ENCODE results near the gene GRAMD2B.
"Not testable (repeated sequence)": the region's sequence is repeated elsewhere in the genome, so short reads cannot be mapped to it uniquely, and the experiment has no call there.

GRAMD2B gene

DNA sequence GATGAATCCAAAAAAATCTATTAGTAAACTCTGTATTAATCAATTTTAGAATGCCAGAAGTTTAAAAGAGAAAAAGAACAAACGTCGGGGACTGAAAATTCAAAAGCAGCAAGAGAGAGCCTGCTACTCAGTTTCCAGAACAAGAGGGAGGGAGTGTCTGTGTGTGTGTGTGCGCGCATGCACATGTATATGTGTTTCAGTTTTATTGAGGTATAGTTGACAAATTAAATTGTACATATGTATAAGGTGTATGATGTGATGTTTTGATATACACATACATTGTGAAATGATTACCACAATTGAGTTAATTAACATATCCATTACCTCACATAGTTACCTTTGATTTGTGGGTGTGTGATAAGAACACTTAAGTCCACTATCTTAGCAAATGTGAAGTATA lies 27.6 kb upstream of the GRAMD2B start:
- H3K9me3 Mint-ChIP-seq, result peaks cover 14% of the 10 kb centered on the region
- H3K36me3 Mint-ChIP-seq (ENCODE audit: low read depth), result no peaks in the 10 kb centered on the region
- H3K4me3 Mint-ChIP-seq, result no peak overlapping the region
- H3K4me1 Mint-ChIP-seq (ENCODE audit: low read depth), result no peaks in the 10 kb centered on the region
- no peak overlapping the region for H3K27ac Mint-ChIP-seq
- intact Hi-C loops (cut with micrococcal nuclease), result no loop called here
- H3K27me3 Mint-ChIP-seq, result peaks cover 3% of the 10 kb centered on the region

DNA sequence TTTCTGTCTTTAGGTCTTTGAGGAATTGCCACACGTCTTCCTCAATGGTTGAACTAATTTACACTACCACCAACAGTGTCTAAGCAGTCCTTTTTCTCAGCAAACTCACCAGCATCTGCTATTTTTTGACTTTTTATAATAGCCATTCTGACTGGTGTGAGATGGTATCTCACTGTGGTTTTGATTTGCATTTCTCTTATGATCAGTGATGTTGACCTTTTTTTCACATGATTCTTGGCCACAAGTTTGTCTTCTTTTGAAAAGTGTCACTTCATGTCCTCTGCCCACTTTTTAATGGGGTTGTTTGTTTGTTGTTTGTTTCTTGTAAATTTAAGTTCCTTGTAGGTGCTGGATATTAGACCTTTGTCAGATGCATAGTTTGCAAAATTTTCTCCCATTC lies 26.5 kb upstream of the GRAMD2B start:
- H3K4me3 Mint-ChIP-seq; H3K27ac Mint-ChIP-seq; H3K27me3 Mint-ChIP-seq; intact Hi-C loops (cut with micrococcal nuclease); H3K4me1 Mint-ChIP-seq (ENCODE audit: low read depth); H3K36me3 Mint-ChIP-seq (ENCODE audit: low read depth): not testable (repeated sequence)
- peaks cover 24% of the 10 kb centered on the region for H3K9me3 Mint-ChIP-seq

DNA sequence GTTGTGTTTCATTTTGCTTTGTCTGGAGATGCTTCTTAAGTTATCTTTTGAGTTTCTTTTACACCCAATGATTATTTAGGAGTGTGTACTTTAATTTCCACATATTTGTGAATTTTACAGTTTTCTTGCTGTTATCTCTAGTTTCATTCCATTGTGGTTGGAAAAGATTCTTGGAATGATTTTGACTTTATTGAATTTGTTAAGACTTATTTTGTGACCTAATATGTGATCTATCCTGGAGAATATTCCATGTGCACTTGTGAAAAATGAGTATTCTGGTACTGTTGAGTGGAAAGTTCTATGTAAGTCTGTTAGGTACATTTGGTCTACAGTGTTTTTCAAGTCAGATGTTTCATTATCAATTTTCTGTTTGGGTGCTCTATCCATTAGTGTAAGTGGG lies 24.4 kb upstream of the GRAMD2B start:
- intact Hi-C loops (cut with micrococcal nuclease), result no loop called here
- Mint-ChIP-seq H3K9me3 (peaks cover 24% of the 10 kb centered on the region), H3K27me3 (peaks cover 5% of the 10 kb centered on the region), H3K4me3 (no peak overlapping the region), H3K4me1 (ENCODE audit: low read depth) (no peaks in the 10 kb centered on the region), H3K27ac (no peak overlapping the region), H3K36me3 (ENCODE audit: low read depth) (no peaks in the 10 kb centered on the region)

DNA sequence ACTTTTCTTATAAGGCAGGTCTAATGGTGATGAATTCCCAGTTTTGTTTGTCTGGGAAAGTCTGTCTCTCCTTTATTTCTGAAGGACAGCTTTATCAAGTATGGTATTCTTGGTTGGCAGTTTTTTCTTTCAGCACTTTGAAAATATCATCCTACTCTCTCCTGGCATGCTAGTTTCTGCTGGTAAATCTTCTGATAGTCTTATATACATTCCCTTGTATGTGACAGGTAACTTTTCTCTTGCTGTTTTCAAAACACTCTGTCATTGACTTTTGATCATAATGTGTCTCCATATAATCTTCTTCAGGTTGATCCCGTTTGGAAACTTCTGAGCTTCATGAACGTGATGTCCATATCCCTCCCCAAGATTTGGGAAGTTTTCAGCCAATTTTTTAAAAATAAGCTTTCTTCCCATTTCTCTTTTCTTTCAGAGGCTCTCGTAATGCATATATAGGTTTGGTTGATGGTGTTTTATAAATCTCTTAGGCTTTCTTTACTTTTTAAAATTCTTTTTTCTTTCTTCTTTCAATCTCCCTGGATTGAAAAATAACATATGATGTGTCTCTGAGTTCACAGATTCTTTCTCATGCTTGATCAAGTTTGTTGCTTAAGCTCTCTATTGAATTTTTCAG lies 22.5 kb upstream of the GRAMD2B start:
- Mint-ChIP-seq H3K9me3 (peaks cover 24% of the 10 kb centered on the region), H3K27me3 (peaks cover 7% of the 10 kb centered on the region), H3K36me3 (ENCODE audit: low read depth) (no peaks in the 10 kb centered on the region), H3K4me1 (ENCODE audit: low read depth) (no peaks in the 10 kb centered on the region), H3K27ac (no peak overlapping the region), H3K4me3 (no peak overlapping the region)
- intact Hi-C loops (cut with micrococcal nuclease), result no loop called here

DNA sequence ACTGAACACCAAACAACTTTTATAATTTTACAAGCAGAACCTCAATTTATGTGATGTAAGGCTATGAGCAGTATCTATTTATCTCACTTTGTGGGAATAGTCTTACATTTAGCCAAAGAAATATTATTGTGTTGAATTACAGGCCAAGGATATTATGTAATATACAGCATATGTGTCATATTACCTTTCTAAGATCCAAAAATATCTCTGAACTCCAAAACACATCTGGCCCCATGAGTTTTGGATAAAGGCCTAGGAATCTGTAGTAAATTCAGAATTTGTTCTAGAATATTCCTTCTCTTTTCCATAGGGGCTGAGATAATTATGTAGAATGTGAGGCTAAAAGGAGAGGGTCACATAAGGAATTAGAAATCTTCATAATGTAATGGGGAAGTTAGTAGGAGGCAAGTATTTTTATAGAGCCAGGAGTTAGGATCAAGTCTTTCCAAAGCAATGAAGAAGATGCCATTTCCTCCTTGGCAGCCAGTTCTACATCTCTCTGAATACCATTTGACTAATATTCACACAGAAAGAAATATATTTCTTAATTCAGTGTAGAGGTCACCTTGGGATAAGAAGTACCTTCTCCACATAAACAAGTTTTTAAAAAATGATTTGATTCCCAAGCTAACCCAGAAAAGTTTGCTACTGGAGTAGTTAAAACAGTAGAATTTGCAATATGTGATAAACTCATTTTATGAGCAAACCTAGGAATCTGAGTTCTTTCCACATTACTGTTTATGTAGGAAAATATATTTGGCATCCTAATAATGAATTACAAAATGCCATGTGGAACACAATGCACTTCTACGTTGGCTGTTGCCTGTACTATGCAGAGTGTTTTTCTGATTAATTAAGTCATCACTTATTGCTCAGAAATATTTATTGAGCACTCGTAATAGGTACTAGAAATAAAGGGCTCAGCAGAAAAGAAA lies 20.3 kb upstream of the GRAMD2B start:
- Mint-ChIP-seq H3K9me3 (peaks cover 24% of the 10 kb centered on the region), H3K36me3 (ENCODE audit: low read depth) (no peaks in the 10 kb centered on the region), H3K4me3 (no peak overlapping the region), H3K27ac (no peak overlapping the region), H3K27me3 (peaks cover 5% of the 10 kb centered on the region), H3K4me1 (ENCODE audit: low read depth) (no peaks in the 10 kb centered on the region)
- intact Hi-C loops (cut with micrococcal nuclease), result no loop called here

DNA sequence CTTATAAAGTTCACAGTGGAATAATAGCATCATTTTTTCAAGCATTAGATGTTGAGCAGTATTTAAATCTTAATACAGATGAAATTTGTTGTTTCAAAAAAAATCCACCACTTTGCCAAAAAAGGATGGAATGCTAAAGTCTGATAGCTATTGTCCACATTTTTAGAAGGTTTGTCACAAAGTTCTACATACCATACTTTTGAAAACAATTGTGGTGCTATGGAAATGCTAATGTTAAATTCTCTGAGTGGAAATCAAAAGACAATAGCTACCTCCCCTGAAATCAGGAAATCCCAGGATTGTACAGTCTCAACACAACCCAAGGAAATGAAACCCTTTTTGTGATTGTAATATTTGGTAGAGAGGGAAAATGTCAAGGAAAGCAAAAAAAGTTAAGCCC lies 19.3 kb upstream of the GRAMD2B start:
- Mint-ChIP-seq H3K27me3 (peaks cover 5% of the 10 kb centered on the region), H3K9me3 (peaks cover 24% of the 10 kb centered on the region)
- intact Hi-C loops (cut with micrococcal nuclease), result no loop called here

DNA sequence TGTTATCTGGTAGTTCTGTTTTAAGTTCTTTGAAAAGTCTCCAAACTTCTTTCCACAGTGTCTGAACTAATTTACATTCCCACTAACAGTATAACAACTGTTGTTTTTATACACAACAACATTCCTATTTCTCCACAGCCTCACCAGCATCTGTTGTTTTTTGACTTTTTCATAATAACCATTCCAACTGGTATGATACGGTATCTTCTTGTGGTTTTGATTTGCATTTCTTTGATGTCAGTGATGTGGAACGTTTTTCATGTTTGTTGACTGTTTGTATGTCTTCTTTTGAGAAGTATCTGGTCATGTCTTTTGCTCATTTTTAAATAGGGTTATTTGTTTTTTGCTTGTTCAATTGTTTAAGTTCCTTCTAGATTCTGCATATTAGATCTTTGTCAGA lies 12.6 kb upstream of the GRAMD2B start:
- no peak overlapping the region for H3K27ac Mint-ChIP-seq
- no peak overlapping the region for H3K4me3 Mint-ChIP-seq
- peaks cover 11% of the 10 kb centered on the region for H3K27me3 Mint-ChIP-seq
- H3K4me1 Mint-ChIP-seq (ENCODE audit: low read depth), result no peaks in the 10 kb centered on the region
- no peaks in the 10 kb centered on the region for H3K9me3 Mint-ChIP-seq
- H3K36me3 Mint-ChIP-seq (ENCODE audit: low read depth), result no peaks in the 10 kb centered on the region
- intact Hi-C loops (cut with micrococcal nuclease), result no loop called here

More for the DNA sequence above, 19.3 kb upstream of the GRAMD2B start:
- H3K4me3 Mint-ChIP-seq, result no peak overlapping the region
- no peaks in the 10 kb centered on the region for H3K36me3 Mint-ChIP-seq (ENCODE audit: low read depth)
- no peaks in the 10 kb centered on the region for H3K4me1 Mint-ChIP-seq (ENCODE audit: low read depth)
- H3K27ac Mint-ChIP-seq, result no peak overlapping the region

DNA sequence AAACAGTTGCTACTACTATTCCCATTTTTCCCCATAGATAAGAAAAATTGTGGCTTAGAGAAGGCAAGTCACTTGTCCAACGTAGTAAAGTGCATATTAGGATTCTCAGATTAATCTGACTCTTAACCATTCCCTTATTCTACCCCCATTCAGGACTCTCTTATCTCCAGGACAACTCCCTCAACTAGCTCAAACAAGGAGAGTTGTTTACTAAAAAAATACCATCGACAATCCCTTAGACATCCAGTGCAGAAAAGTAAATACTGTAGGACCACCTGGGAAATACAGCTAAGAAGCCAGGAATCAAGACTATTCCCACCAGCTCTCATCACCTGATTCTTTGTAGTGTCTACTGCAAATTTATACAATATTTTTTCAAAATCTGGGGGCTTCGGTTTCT lies 9.4 kb upstream of the GRAMD2B start:
- H3K9me3 Mint-ChIP-seq, result peaks cover 2% of the 10 kb centered on the region

DNA sequence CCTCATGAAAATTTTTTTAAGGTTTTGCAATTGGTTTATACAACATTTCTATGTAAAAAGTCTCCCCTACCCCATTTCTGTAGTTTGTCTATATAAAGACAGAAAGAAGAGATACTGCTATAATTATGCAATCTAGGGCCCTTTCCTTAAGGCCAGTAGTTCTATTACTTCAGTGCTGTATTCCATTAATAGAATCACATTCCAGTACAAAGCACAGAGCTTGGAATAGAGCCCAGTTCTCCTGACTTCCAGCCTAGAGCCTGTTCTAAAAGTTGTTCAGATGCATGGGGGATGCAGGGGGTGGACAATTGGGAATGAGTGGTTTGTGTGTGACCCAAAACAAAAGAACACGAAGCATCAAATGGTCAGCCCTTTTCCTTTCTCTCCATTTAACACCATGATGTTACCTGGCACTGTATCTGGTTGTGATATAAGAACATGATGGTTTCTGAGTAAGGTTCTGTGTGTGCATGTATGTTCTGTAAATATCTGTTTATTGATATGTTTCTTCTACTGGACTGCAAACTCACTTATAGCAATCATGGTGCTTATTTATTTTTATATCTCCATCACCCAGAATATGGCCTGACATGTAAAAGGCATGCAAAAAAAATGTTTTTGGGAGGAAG lies 8.2 kb upstream of the GRAMD2B start:
- Mint-ChIP-seq H3K4me3 (no peak overlapping the region), H3K27me3 (peaks cover 11% of the 10 kb centered on the region), H3K36me3 (ENCODE audit: low read depth) (no peaks in the 10 kb centered on the region), H3K4me1 (ENCODE audit: low read depth) (no peaks in the 10 kb centered on the region), H3K27ac (no peak overlapping the region), H3K9me3 (peaks cover 10% of the 10 kb centered on the region)
- intact Hi-C loops (cut with micrococcal nuclease), result no loop called here

More for the DNA sequence above, 9.4 kb upstream of the GRAMD2B start:
- intact Hi-C loops (cut with micrococcal nuclease), result no loop called here
- Mint-ChIP-seq H3K27me3 (peaks cover 11% of the 10 kb centered on the region), H3K36me3 (ENCODE audit: low read depth) (no peaks in the 10 kb centered on the region), H3K4me3 (no peak overlapping the region), H3K27ac (no peak overlapping the region), H3K4me1 (ENCODE audit: low read depth) (no peaks in the 10 kb centered on the region)

DNA sequence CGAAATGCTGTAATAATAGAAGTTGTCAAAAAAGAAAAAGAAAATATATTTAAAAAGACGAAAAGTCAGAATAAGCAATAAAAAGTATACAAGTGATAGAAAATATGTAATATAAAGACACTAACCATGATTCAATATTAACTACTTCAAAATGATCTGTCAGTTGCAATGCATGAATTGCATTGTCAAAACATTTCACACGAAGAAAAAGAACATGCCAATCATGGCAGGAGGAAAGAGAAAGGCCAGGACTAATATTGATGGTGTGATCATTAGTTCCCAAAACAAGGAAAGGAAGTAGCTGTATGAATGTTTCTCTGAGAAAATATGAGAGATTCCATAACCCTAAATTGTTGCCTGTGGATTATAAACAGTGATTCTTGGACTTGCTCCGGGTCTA lies 7.4 kb upstream of the GRAMD2B start:
- Mint-ChIP-seq H3K9me3 (peaks cover 10% of the 10 kb centered on the region), H3K27ac (no peak overlapping the region), H3K36me3 (ENCODE audit: low read depth) (no peaks in the 10 kb centered on the region), H3K4me3 (no peak overlapping the region), H3K4me1 (ENCODE audit: low read depth) (no peaks in the 10 kb centered on the region), H3K27me3 (peaks cover 12% of the 10 kb centered on the region)
- intact Hi-C loops (cut with micrococcal nuclease), result no loop called here

DNA sequence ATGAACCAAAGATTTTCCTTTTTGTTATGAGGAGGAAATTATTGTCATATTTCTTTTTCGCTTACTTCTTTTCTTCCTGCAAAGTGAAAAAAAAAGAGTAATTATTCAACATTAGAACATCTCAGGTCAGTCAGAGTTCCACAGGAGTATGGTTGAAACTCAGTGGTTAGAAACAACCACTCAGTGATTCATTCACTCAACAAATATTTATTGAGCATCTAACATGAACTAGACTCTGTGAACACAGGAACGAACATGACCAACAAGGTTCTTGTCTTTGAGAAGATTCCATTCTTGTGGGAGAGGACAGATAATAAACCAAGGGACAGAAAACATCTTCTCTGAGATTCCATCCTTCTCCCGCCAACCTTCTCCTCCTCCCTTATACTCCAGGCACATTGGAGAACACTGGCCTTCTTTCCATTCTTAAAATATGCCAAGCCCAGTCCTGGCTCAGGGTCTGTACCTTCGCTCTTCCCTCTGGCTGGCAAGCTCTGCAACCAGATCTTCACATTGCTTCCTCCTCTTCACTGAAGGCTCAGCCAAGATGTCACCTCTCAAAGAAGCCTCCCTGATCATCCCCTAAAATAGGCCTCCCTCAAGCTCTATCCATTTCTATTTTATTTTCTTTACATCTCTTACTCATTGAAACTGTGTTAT lies 6.8 kb upstream of the GRAMD2B start:
- H3K9me3 Mint-ChIP-seq, result peaks cover 10% of the 10 kb centered on the region
- no peak overlapping the region for H3K4me3 Mint-ChIP-seq
- H3K27ac Mint-ChIP-seq, result no peak overlapping the region
- H3K27me3 Mint-ChIP-seq, result peaks cover 7% of the 10 kb centered on the region
- H3K36me3 Mint-ChIP-seq (ENCODE audit: low read depth), result no peaks in the 10 kb centered on the region
- intact Hi-C loops (cut with micrococcal nuclease), result no loop called here
- H3K4me1 Mint-ChIP-seq (ENCODE audit: low read depth), result no peaks in the 10 kb centered on the region

DNA sequence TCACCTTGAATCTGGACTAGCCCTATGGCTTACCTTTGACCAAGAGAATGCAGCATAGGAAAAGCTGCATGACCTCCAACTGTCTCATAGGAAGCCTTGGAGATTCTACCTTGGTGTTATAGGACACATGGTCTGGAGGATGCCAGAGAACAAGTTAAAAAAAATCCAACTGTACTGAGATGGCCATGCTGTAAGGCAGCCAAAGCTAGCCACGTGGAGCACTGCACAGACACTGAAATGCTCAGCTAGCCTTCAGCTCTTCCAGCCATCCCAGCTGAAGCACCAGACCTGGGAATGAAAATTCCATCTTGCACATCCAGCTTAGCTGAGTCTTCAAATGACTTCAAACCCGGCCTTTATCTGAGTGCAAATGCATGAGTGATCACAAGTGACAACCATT lies 6.0 kb upstream of the GRAMD2B start:
- no peak overlapping the region for H3K27ac Mint-ChIP-seq
- peaks cover 4% of the 10 kb centered on the region for H3K27me3 Mint-ChIP-seq
- no peak overlapping the region for H3K4me3 Mint-ChIP-seq
- H3K36me3 Mint-ChIP-seq (ENCODE audit: low read depth), result no peaks in the 10 kb centered on the region
- intact Hi-C loops (cut with micrococcal nuclease), result no loop called here
- H3K9me3 Mint-ChIP-seq, result peaks cover 10% of the 10 kb centered on the region
- no peaks in the 10 kb centered on the region for H3K4me1 Mint-ChIP-seq (ENCODE audit: low read depth)

DNA sequence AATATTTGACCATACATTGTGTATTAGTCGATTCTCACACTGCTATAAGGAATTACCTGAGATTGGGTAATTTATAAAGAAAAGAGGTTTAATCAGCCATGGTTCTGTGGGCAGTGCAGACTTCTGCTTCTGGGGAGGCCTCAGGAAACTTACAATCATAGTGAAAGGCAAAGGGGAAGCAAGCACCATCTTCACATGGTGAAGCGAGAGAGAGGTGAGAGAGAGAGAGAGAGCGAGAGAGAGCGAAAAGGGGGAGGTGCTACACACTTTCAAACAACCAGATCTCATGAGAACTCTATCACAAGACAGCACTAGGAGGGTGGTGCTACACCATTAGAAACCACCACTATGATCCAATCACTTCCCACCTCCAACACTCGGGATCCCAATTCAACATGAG lies 4.1 kb upstream of the GRAMD2B start:
- Mint-ChIP-seq H3K4me3 (no peak overlapping the region), H3K27me3 (peaks cover 2% of the 10 kb centered on the region)

DNA sequence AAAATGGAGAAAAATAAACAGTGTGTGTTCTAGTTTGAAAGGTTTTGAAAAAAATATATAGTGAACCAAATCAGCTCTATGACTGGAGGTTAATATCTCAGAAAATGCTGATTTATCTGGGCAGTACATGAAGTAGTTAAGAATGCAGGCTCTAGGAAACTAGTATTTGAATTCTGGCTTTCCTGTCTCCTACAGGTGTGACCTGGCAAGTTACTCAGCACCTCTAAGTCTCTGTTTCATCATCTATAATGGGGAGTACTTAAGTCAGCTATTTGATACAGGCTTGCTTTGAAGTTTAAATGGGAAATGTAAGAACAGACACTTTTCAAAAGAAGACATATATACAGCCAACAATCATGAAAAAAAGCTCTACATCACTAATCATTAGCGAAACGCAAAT lies 5.2 kb downstream of the GRAMD2B start:
- no peaks in the 10 kb centered on the region for H3K9me3 Mint-ChIP-seq
- intact Hi-C loops (cut with micrococcal nuclease), result no loop called here
- H3K4me1 Mint-ChIP-seq (ENCODE audit: low read depth), result peaks cover 10% of the 10 kb centered on the region
- H3K36me3 Mint-ChIP-seq (ENCODE audit: low read depth), result no peaks in the 10 kb centered on the region
- H3K27ac Mint-ChIP-seq, result no peak overlapping the region
- H3K27me3 Mint-ChIP-seq, result no peaks in the 10 kb centered on the region
- no peak overlapping the region for H3K4me3 Mint-ChIP-seq

More for the DNA sequence above, 4.1 kb upstream of the GRAMD2B start:
- intact Hi-C loops (cut with micrococcal nuclease), result no loop called here
- H3K4me1 Mint-ChIP-seq (ENCODE audit: low read depth), result peaks cover 10% of the 10 kb centered on the region
- no peak overlapping the region for H3K27ac Mint-ChIP-seq
- no peaks in the 10 kb centered on the region for H3K36me3 Mint-ChIP-seq (ENCODE audit: low read depth)
- H3K9me3 Mint-ChIP-seq, result peaks cover 10% of the 10 kb centered on the region
